Gastrocnemius medialis (tissue), 4 donors: ENCODE data around the gene CSPG4. TPM values are rescaled to one million over a fixed set of nuclear protein-coding genes. Genes with fewer than 3 reads are reported as not detected.

Experiments
- ATAC-seq, 2 donors: fragments of 150-250 bp; one replicate each; pipeline ENCODE4 v1.9.1; 2016
- DNase-seq, 2 donors: peaks; one replicate each; pipeline ENCODE4 v3.0.0-alpha.2; 2019
- H3K27ac ChIP-seq, 4 donors: fragments of 200-600 bp; sonication (generic); 1 replicate in 1 of 4; 2 replicates in 3 of 4; pipeline ENCODE4 v1.5.1; 2016 to 2018; ENCODE audit warnings: mild to moderate bottlenecking in 2 of 4, moderate library complexity in 1 of 4
- H3K27me3 ChIP-seq, 3 donors: fragments of 200-600 bp; sonication (generic) in 2 of 3; 1 replicate in 1 of 3; 2 replicates in 2 of 3; pipeline versions ENCODE4 v1.5.1 to v1.6.0; 2016 to 2019; ENCODE audit warnings: mild to moderate bottlenecking in 1 of 3, moderate library complexity in 1 of 3
- H3K36me3 ChIP-seq, 2 donors: fragments of 200-600 bp; sonication (generic) in 1 of 2; one replicate each; pipeline ENCODE4 v1.5.1; 2017 to 2018
- H3K4me1 ChIP-seq, 2 donors: fragments of 200-600 bp; sonication (generic) in 1 of 2; one replicate each; pipeline ENCODE4 v1.5.1; 2016 to 2017; ENCODE audit warnings: mild to moderate bottlenecking in 2 of 2
- H3K4me3 ChIP-seq, 4 donors: fragments of 200-600 bp; sonication (generic) in 3 of 4; 1 replicate in 1 of 4; 2 replicates in 3 of 4; pipeline ENCODE4 v1.5.1; 2016 to 2019; ENCODE audit warnings: mild to moderate bottlenecking in 2 of 4
- H3K9me3 ChIP-seq, 3 donors: fragments of 200-600 bp; sonication (generic) in 2 of 3; 1 replicate in 1 of 3; 2 replicates in 2 of 3; pipeline ENCODE4 v1.5.1; 2016 to 2019
- CTCF ChIP-seq, 5 experiments: fragments of 450-650 bp in 3 of 5; fragments of 200-600 bp in 2 of 5; sonication (generic) in 2 of 5; IDR thresholded peaks in 4 of 5; conservative IDR thresholded peaks in 1 of 5; 1 replicate in 4 of 5; 2 replicates in 1 of 5; pipeline ENCODE4 v1.5.1; 2016 to 2019; ENCODE audit warnings: antibody characterized with exemption in 5 of 5, mild to moderate bottlenecking in 3 of 5, moderate library complexity in 3 of 5
- POLR2A ChIP-seq, 2 donors: fragments of 450-650 bp; IDR thresholded peaks; one replicate each; pipeline ENCODE4 v1.6.1; 2017; ENCODE audit warnings: antibody characterized with exemption in 2 of 2, mild to moderate bottlenecking in 2 of 2, moderate library complexity in 2 of 2
- in situ Hi-C, 4 donors: fragments of 200-750 bp; cut with MboI; loops; one replicate each; pipeline versions ENCODE4 v1.15.0 to v1.8.0; 2017; ENCODE audit warnings: low sequenced_read_pairs in 4 of 4
- intact Hi-C: fragments of 100-400 bp; cut with DNase I; formaldehyde crosslinking; loops from one replicate; pipeline ENCODE4 v1.15.1; 2023; ENCODE audit warnings: low total_unique reads
- total RNA-seq, 4 donors: library from RNA; depleted of rRNA; stranded (reverse); fragments of >200 nt; gene quantifications; one replicate each; pipeline versions ENCODE4 v1.1.0 to v1.2.3, GENCODE V29; 2016

The CSPG4 gene
- total RNA-seq, 4 donors from 2014 or later: 38.2 to 145 (median 88.5) TPM

- Histone ChIP-seq H3K36me3 (peaks cover 0 to 14% of the 10 kb centered on the region in 2 donors), H3K27me3 (no peaks in the 10 kb centered on the region), H3K4me1 (peaks cover 35 to 42% of the 10 kb centered on the region in 2 donors), H3K9me3 (no peaks in the 10 kb centered on the region), H3K27ac (peak overlapping the region; percentile 47 to 78 (median 62)), H3K4me3 (no peak overlapping the region)
- ATAC-seq (peak; percentile 11 to 50), DNase-seq (peak in 1 of 2 donors; percentile 77)
- TF ChIP-seq CTCF (IDR thresholded peaks at IDR 0.05 in 4 of 5, conservative IDR thresholded peaks at IDR 0.05 in 1 of 5) (no peak), POLR2A (IDR thresholded peaks at IDR 0.05) (no peak)
- in situ Hi-C loops: loop anchor here in 1 of 4 donors (5.0 kb wide), 1 partner anchor 38 kb away; no protein-coding TSS in a partner anchor
- intact Hi-C loops: loop anchor here (2.0 kb wide), 1 partner anchor 37 kb away; no protein-coding TSS in a partner anchor
Observed at GRCh38 chr15:75675579-75676404, 36.9 kb downstream of the CSPG4 start.

- no peaks in the 10 kb centered on the region for H3K9me3 ChIP-seq
- no peaks in the 10 kb centered on the region for H3K27me3 ChIP-seq
- ATAC-seq: no peak
- peaks cover 35 to 45% of the 10 kb centered on the region in 2 donors for H3K4me1 ChIP-seq
- no peak overlapping the region for H3K4me3 ChIP-seq
- peak overlapping the region; percentile 65 to 78 (median 70) for H3K27ac ChIP-seq
- TF ChIP-seq CTCF (IDR thresholded peaks at IDR 0.05 in 4 of 5, conservative IDR thresholded peaks at IDR 0.05 in 1 of 5) (no peak), POLR2A (IDR thresholded peaks at IDR 0.05) (no peak)
- peaks cover 0 to 5% of the 10 kb centered on the region in 2 donors for H3K36me3 ChIP-seq
- intact Hi-C loops (loop anchor here (2.0 kb wide), 1 partner anchor 36 kb away; no protein-coding TSS in a partner anchor), in situ Hi-C loops (no loop called here)
- DNase-seq: no peak
Observed at GRCh38 chr15:75674366-75674765, 38.3 kb downstream of the CSPG4 start.

GRCh38 chr15:75673426-75674235 is 39.0 kb downstream of the CSPG4 start:
- intact Hi-C loops: loop anchor here (2.0 kb wide), 1 partner anchor 35 kb away; no protein-coding TSS in a partner anchor
- TF ChIP-seq POLR2A (IDR thresholded peaks at IDR 0.05) (no peak), CTCF (IDR thresholded peaks at IDR 0.05 in 4 of 5, conservative IDR thresholded peaks at IDR 0.05 in 1 of 5) (no peak)
- H3K36me3 ChIP-seq: no peaks in the 10 kb centered on the region
- no peak overlapping the region for H3K4me3 ChIP-seq
- no peaks in the 10 kb centered on the region for H3K9me3 ChIP-seq
- peaks cover 35 to 45% of the 10 kb centered on the region in 2 donors for H3K4me1 ChIP-seq
- in situ Hi-C loops: no loop called here
- peak; percentile 41 to 51 for ATAC-seq
- peak in 1 of 2 donors; percentile 75 for DNase-seq
- no peaks in the 10 kb centered on the region for H3K27me3 ChIP-seq
- peak overlapping the region; percentile 65 to 78 (median 70) for H3K27ac ChIP-seq

- H3K4me3 ChIP-seq: no peak overlapping the region
- in situ Hi-C loops (no loop called here), intact Hi-C loops (no loop called here)
- H3K4me1 ChIP-seq: peaks cover 35 to 45% of the 10 kb centered on the region in 2 donors
- no peaks in the 10 kb centered on the region for H3K9me3 ChIP-seq
- TF ChIP-seq CTCF (IDR thresholded peaks at IDR 0.05 in 4 of 5, conservative IDR thresholded peaks at IDR 0.05 in 1 of 5): no peak
- TF ChIP-seq POLR2A (IDR thresholded peaks at IDR 0.05): no peak
- peak in 1 of 2 donors; percentile 64 for DNase-seq
- H3K27ac ChIP-seq: peak overlapping the region; percentile 65 to 78 (median 70)
- no peaks in the 10 kb centered on the region for H3K27me3 ChIP-seq
- no peaks in the 10 kb centered on the region for H3K36me3 ChIP-seq
- peak; percentile 30 to 34 for ATAC-seq
Observed at GRCh38 chr15:75672646-75673425, 39.8 kb downstream of the CSPG4 start.
